ENCODE data around the gene TRPM5. TPM values are rescaled to one million over a fixed set of nuclear protein-coding genes. Genes with fewer than 3 reads are reported as not detected.

TRPM5 gene
- total and polyA plus RNA-seq, 4 donors = 0.05 TPM; not detected in 3

DNA sequence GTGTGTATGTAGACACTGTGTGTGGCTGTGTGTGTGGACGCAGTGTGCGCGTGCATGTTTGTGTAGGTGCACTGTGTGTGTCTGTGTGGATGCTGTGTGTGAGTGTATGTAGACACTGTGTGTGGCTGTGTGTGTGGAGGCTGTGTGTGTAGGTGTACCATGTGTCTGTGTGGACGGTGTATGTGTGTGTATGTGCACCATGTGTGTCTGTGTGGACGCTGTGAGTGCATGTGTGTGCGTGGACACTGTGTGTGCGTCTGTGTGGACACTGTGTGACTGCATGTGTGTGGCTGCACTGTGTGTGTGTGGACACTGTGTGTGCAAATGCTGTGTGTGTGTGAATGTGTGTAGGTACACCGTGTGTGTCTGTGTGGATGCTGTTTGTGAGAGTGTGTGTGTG is 10.3 kb downstream of the TRPM5 start:
- Histone ChIP-seq H3K4me1 (ENCODE audit: control insufficient read depth in 4 of 4, insufficient read depth in 4 of 4, low read length in 3 of 4) (no peaks in the 10 kb centered on the region), H3K36me3 (ENCODE audit: control insufficient read depth in 4 of 4, insufficient read depth in 3 of 4, low read depth in 1 of 4, low read length in 3 of 4) (no peaks in the 10 kb centered on the region), H3K27ac (ENCODE audit: low read depth in 1 of 2, low read length in 2 of 2) (no peak overlapping the region), H3K4me3 (ENCODE audit: low read depth in 1 of 3, low read length in 3 of 3) (no peak overlapping the region), H3K27me3 (ENCODE audit: control insufficient read depth in 4 of 4, insufficient read depth in 4 of 4, low read length in 3 of 4) (no peaks in the 10 kb centered on the region), H3K9me3 (ENCODE audit: control insufficient read depth in 4 of 4, low read length in 3 of 4) (no peaks in the 10 kb centered on the region), H3K9ac (ENCODE audit: low read depth in 1 of 2, low read length in 2 of 2) (no peak overlapping the region)
- no peak for TF ChIP-seq FOXA1 (IDR thresholded peaks at IDR 0.05)
- TF ChIP-seq FOXA2 (IDR thresholded peaks at IDR 0.05) = no peak
- no peak for TF ChIP-seq EGR1 (IDR thresholded peaks at IDR 0.05; ENCODE audit: low read depth in 2 of 2)
- TF ChIP-seq HNF4G (IDR thresholded peaks at IDR 0.05) = no peak
- TF ChIP-seq, protein P1, sequence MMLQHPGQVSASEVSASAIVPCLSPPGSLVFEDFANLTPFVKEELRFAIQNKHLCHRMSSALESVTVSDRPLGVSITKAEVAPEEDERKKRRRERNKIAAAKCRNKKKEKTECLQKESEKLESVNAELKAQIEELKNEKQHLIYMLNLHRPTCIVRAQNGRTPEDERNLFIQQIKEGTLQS (IDR thresholded peaks at IDR 0.05) = no peak
- TF ChIP-seq, protein P2, sequence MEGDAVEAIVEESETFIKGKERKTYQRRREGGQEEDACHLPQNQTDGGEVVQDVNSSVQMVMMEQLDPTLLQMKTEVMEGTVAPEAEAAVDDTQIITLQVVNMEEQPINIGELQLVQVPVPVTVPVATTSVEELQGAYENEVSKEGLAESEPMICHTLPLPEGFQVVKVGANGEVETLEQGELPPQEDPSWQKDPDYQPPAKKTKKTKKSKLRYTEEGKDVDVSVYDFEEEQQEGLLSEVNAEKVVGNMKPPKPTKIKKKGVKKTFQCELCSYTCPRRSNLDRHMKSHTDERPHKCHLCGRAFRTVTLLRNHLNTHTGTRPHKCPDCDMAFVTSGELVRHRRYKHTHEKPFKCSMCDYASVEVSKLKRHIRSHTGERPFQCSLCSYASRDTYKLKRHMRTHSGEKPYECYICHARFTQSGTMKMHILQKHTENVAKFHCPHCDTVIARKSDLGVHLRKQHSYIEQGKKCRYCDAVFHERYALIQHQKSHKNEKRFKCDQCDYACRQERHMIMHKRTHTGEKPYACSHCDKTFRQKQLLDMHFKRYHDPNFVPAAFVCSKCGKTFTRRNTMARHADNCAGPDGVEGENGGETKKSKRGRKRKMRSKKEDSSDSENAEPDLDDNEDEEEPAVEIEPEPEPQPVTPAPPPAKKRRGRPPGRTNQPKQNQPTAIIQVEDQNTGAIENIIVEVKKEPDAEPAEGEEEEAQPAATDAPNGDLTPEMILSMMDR (IDR thresholded peaks at IDR 0.05; ENCODE audit: low read depth, low read length, missing input control) = no peak
- TF ChIP-seq RXRA (IDR thresholded peaks at IDR 0.05) = no peak
- no peak for TF ChIP-seq NR2F2 (IDR thresholded peaks at IDR 0.05)
- TF ChIP-seq RAD21 (IDR thresholded peaks at IDR 0.05) = no peak
- TF ChIP-seq, protein P3, sequence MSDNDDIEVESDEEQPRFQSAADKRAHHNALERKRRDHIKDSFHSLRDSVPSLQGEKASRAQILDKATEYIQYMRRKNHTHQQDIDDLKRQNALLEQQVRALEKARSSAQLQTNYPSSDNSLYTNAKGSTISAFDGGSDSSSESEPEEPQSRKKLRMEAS (IDR thresholded peaks at IDR 0.05) = no peak
- TF ChIP-seq HNF4A (conservative IDR thresholded peaks at IDR 0.05) = no peak
- TF ChIP-seq, protein P4, sequence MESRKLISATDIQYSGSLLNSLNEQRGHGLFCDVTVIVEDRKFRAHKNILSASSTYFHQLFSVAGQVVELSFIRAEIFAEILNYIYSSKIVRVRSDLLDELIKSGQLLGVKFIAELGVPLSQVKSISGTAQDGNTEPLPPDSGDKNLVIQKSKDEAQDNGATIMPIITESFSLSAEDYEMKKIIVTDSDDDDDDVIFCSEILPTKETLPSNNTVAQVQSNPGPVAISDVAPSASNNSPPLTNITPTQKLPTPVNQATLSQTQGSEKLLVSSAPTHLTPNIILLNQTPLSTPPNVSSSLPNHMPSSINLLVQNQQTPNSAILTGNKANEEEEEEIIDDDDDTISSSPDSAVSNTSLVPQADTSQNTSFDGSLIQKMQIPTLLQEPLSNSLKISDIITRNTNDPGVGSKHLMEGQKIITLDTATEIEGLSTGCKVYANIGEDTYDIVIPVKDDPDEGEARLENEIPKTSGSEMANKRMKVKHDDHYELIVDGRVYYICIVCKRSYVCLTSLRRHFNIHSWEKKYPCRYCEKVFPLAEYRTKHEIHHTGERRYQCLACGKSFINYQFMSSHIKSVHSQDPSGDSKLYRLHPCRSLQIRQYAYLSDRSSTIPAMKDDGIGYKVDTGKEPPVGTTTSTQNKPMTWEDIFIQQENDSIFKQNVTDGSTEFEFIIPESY (IDR thresholded peaks at IDR 0.05) = no peak
- TF ChIP-seq, protein P5, sequence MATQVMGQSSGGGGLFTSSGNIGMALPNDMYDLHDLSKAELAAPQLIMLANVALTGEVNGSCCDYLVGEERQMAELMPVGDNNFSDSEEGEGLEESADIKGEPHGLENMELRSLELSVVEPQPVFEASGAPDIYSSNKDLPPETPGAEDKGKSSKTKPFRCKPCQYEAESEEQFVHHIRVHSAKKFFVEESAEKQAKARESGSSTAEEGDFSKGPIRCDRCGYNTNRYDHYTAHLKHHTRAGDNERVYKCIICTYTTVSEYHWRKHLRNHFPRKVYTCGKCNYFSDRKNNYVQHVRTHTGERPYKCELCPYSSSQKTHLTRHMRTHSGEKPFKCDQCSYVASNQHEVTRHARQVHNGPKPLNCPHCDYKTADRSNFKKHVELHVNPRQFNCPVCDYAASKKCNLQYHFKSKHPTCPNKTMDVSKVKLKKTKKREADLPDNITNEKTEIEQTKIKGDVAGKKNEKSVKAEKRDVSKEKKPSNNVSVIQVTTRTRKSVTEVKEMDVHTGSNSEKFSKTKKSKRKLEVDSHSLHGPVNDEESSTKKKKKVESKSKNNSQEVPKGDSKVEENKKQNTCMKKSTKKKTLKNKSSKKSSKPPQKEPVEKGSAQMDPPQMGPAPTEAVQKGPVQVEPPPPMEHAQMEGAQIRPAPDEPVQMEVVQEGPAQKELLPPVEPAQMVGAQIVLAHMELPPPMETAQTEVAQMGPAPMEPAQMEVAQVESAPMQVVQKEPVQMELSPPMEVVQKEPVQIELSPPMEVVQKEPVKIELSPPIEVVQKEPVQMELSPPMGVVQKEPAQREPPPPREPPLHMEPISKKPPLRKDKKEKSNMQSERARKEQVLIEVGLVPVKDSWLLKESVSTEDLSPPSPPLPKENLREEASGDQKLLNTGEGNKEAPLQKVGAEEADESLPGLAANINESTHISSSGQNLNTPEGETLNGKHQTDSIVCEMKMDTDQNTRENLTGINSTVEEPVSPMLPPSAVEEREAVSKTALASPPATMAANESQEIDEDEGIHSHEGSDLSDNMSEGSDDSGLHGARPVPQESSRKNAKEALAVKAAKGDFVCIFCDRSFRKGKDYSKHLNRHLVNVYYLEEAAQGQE (IDR thresholded peaks at IDR 0.05) = no peak
- 90% methylated on average over 8 of the region's 8 CpGs for WGBS
- no peak for DNase-seq (ENCODE audit: low spot score)

DNA sequence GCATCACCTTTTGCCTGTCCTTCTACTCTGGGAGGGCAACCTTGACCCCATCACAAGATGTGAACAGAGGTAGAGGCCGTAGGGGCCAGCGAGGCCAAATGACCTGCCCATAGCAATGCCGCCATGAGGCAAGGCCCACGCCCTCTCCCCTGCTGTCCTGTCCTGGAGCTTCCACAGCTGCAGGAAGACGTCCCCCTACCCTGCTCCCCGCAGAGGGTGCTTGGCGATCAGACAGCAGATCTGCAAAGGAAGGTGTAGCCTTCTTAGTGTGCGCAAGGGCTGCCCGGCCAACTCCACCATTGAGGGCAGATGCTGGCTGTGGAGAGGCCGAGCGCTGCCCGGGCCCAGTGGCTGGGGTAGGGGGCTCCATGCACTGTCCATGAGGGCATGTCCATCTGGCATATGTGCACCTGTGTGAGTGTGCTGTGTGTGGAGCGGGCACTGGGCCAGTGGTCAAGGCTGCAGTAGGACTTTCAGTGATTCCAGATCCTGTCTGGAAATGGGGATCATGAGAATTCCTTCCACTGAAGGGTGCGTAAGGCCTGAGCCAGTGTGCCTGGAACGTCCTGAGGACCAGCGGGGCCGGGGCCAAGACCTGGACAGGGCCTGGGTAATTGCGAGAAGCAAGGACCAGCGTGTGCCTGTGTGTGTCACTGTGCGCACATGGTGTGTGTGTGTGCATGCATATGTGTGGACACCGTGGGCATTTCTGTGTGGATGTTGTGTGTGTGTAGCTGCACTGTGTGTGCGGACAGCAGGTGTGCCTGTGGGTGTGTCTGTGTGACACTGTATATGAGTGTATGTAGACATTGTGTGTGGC is 11.0 kb downstream of the TRPM5 start:
- TF ChIP-seq HNF4A (conservative IDR thresholded peaks at IDR 0.05) (no peak), SP1 (IDR thresholded peaks at IDR 0.05) (no peak), HNF4G (IDR thresholded peaks at IDR 0.05) (no peak)
- TF ChIP-seq, protein P5 (IDR thresholded peaks at IDR 0.05) = no peak
- H3K27me3 ChIP-seq (ENCODE audit: control insufficient read depth in 4 of 4, insufficient read depth in 4 of 4, low read length in 3 of 4) = no peaks in the 10 kb centered on the region
- no peaks in the 10 kb centered on the region for H3K9me3 ChIP-seq (ENCODE audit: control insufficient read depth in 4 of 4, low read length in 3 of 4)
- H3K4me3 ChIP-seq (ENCODE audit: low read depth in 1 of 3, low read length in 3 of 3) = no peak overlapping the region
- no peaks in the 10 kb centered on the region for H3K36me3 ChIP-seq (ENCODE audit: control insufficient read depth in 4 of 4, insufficient read depth in 3 of 4, low read depth in 1 of 4, low read length in 3 of 4)
- H3K4me1 ChIP-seq (ENCODE audit: control insufficient read depth in 4 of 4, insufficient read depth in 4 of 4, low read length in 3 of 4) = no peaks in the 10 kb centered on the region
- 91% methylated on average over 22 of the region's 22 CpGs for WGBS
- no peak overlapping the region for H3K27ac ChIP-seq (ENCODE audit: low read depth in 1 of 2, low read length in 2 of 2)
- DNase-seq (ENCODE audit: low spot score) = no peak
- no peak overlapping the region for H3K9ac ChIP-seq (ENCODE audit: low read depth in 1 of 2, low read length in 2 of 2)

All from liver (tissue), 9 donors.